Activated CD4-positive, alpha-beta T cell treated with anti-CD3 and anti-CD28 coated beads, Interleukin-2, amount 50 U/mL, for 16 hours (primary cell): ENCODE results near the gene SDCBP2.
"Not testable (repeated sequence)": the region's sequence is repeated elsewhere in the genome, so short reads cannot be mapped to it uniquely, and the experiment has no call there.

Experiments used
- DNase-seq: peaks from one replicate; pipeline ENCODE4 v3.0.0-alpha.2; 2020

Gene SDCBP2

GRCh38 chr20:1357921-1358671 lies 29.2 kb upstream of the SDCBP2 start:
- peak; percentile 90 for DNase-seq

- no peak for DNase-seq
These were observed 25.0 kb upstream of the SDCBP2 start for GRCh38 chr20:1353956-1354355.

GRCh38 chr20:1346315-1346969 lies 17.5 kb upstream of the SDCBP2 start:
- no peak for DNase-seq

GRCh38 chr20:1345756-1346093 lies 16.8 kb upstream of the SDCBP2 start:
- no peak for DNase-seq

- DNase-seq = no peak
These were observed 16.3 kb upstream of the SDCBP2 start for GRCh38 chr20:1345030-1345755.

GRCh38 chr20:1343446-1344124 lies 14.6 kb upstream of the SDCBP2 start:
- DNase-seq = not testable (repeated sequence)

GRCh38 chr20:1341561-1342265 lies 12.8 kb upstream of the SDCBP2 start:
- DNase-seq = no peak

GRCh38 chr20:1338801-1339200 lies 9.9 kb upstream of the SDCBP2 start:
- no peak for DNase-seq

- no peak for DNase-seq
These were observed 9.2 kb upstream of the SDCBP2 start for GRCh38 chr20:1338096-1338495.

- no peak for DNase-seq
These were observed 8.5 kb upstream of the SDCBP2 start for GRCh38 chr20:1337441-1337840.

- no peak for DNase-seq
These were observed 7.9 kb upstream of the SDCBP2 start for GRCh38 chr20:1336699-1337367.

- DNase-seq = peak; percentile 24
These were observed 7.2 kb upstream of the SDCBP2 start for GRCh38 chr20:1335961-1336698.

- no peak for DNase-seq
These were observed 5.8 kb upstream of the SDCBP2 start for GRCh38 chr20:1334761-1335160.

- no peak for DNase-seq
These were observed 5.4 kb upstream of the SDCBP2 start for GRCh38 chr20:1334370-1334731.

- DNase-seq = no peak
These were observed 4.8 kb upstream of the SDCBP2 start for GRCh38 chr20:1333462-1334369.

- DNase-seq = no peak
These were observed 3.9 kb upstream of the SDCBP2 start for GRCh38 chr20:1332749-1333300.

- DNase-seq = no peak
These were observed 3.0 kb upstream of the SDCBP2 start for GRCh38 chr20:1331801-1332453.

- no peak for DNase-seq
These were observed 2.2 kb upstream of the SDCBP2 start for GRCh38 chr20:1331101-1331500.

- peak; percentile 23 for DNase-seq
These were observed 1.3 kb upstream of the SDCBP2 start for GRCh38 chr20:1330075-1330830.
